22Rv1 (cell line): ENCODE measurements around the gene PDZD4.

ENCODE experiments used
- H3K27ac ChIP-seq: fragments of 450-650 bp; 2 replicates; pipeline ENCODE4 v1.5.1; 2017
- ZFX ChIP-seq: fragments of 450-650 bp; IDR thresholded peaks from 2 replicates; pipeline ENCODE4 v1.6.1; 2017; ENCODE audit warnings: antibody characterized with exemption, borderline replicate concordance
- TF ChIP-seq, protein P1 (sequence below): fragments of 450-650 bp; IDR thresholded peaks from 2 replicates; pipeline ENCODE4 v1.5.1; 2017; ENCODE audit warnings: mild to moderate bottlenecking

The PDZD4 gene

DNA sequence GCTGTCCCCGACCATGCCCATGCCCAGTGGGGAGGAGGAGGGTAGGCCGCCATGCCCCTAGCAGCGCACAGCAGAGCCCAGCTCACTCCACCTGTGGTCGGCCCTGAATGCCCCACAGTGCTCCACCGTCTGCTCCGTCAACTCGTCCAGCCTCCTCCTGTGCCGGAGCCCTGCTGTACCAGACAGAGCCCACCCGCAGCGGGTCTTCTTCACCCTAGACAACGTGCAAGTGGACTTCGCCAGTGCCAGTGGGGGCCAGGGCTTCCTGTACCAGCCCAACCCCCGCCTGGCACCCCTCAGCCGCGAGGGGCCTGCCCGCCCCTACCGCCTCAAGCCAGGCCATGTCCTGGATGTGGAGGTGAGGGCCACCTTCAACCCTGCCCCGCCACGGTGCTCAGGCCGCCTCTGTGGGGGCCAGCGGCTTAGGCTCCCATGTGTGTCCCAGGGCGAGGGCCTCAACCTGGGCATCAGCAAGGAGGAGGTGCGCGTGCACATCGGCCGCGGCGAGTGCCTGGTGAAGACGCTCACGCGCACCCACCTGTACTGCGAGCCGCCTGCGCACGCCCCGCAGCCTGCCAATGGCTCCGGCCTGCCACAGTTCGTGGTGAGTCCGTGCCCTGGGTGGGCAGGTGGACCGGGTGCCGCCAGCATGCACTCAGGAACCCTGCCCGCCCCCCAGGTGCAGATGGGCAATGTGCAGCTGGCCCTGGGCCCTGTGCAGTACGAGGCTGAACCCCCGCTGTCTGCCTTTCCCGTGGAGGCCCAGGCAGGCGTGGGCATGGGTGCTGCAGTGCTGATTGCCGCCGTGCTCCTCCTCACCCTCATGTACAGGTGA is 56.4 kb downstream of the PDZD4 start:
- TF ChIP-seq ZFX: no peak
- TF ChIP-seq, protein P1, sequence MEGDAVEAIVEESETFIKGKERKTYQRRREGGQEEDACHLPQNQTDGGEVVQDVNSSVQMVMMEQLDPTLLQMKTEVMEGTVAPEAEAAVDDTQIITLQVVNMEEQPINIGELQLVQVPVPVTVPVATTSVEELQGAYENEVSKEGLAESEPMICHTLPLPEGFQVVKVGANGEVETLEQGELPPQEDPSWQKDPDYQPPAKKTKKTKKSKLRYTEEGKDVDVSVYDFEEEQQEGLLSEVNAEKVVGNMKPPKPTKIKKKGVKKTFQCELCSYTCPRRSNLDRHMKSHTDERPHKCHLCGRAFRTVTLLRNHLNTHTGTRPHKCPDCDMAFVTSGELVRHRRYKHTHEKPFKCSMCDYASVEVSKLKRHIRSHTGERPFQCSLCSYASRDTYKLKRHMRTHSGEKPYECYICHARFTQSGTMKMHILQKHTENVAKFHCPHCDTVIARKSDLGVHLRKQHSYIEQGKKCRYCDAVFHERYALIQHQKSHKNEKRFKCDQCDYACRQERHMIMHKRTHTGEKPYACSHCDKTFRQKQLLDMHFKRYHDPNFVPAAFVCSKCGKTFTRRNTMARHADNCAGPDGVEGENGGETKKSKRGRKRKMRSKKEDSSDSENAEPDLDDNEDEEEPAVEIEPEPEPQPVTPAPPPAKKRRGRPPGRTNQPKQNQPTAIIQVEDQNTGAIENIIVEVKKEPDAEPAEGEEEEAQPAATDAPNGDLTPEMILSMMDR: no peak
- H3K27ac ChIP-seq: no peak overlapping the region

DNA sequence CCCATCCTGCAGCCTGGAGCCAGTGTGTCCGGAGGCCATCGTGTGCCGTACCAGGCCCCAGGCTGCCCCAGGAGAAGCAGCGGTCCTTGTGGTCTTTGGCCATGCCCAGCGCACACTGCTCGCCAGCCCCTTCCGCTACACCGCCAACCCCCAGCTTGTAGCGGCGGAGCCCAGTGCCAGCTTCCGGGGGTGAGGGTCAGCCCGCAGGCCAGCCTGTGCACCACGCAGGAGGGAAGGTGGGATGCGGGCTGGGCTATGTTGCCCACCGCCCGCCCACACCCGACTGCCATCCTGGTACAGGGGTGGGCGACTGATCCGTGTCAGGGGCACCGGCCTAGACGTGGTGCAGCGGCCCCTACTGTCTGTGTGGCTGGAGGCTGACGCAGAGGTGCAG is 57.1 kb downstream of the PDZD4 start:
- no peak overlapping the region for H3K27ac ChIP-seq
- TF ChIP-seq, protein P1: no peak
- no peak for TF ChIP-seq ZFX

DNA sequence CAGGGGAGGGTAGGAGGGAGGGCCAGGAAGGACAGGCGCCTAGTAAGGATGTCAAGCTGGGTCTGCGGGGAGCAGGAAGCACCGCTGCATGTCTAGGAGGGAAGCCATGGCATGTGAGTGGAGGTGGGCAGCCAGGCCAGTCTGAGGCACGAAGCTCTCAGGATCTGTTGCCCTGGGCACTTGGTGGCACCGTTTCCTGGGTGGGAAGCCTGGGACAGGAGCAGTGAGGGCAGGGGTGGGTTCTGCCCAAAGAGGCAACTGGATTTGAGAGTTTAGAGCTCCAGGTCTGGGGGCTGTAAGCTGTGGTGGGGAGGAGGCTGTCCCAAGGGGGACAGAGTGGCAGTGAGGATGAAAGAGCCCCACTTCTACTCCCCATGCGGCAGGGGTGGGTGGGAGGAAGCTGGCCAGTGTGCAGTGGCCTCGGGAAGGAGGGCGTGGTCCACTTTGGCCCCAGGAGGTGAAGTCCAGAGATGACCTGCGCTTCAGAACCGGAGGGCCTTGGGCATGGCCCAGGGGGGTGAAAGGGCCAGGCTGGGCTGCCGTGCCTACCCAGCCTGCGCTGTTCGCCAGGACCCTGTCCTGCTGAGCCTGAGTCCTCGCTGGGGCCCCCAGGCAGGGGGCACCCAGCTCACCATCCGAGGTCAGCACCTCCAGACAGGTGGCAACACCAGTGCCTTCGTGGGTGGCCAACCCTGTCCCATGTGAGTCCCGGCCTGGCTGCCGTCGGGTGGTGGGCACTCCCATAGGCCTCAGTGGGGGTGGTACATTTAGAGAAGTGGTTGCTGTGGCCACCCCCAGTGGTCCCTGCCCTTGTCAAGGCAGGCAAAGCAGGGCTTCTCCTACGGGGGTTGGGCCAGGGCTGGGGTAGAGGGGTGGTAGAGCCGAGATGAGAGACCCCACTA is 57.8 kb downstream of the PDZD4 start:
- TF ChIP-seq, protein P1: no peak
- TF ChIP-seq ZFX: no peak
- H3K27ac ChIP-seq: no peak overlapping the region

DNA sequence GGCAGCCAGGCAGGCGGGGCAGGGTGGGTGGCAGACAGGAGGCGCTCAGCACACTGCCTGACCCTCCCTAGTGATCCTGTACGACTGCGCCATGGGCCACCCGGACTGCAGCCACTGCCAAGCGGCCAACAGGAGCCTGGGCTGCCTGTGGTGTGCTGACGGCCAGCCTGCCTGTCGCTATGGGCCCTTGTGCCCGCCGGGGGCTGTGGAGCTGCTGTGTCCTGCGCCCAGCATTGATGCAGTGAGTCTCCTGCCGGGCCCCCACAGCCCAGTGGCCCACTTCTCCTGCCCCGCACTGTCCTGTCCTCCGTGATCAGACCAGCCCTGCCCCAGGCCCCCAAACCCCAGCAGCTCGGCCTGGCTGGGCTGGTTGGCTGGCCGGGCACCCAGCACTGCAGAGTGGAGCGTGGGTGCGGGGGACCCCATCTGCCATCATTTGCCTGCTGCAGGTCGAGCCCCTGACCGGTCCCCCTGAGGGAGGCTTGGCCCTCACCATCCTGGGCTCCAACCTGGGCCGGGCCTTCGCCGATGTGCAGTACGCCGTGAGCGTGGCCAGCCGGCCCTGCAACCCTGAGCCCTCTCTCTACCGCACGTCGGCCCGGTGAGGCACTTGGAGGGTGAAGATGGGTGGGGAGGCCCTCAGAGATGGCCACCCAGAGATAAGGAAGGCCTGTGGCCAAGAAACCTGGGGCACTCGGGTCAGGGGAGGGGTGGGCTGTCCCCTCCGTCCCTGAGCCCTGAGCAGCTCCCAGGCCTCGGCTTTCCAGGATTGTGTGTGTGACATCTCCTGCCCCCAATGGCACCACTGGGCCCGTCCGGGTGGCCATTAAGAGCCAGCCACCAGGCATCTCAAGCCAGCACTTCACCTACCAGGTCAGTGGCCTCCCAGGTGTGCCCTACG is 58.7 kb downstream of the PDZD4 start:
- no peak overlapping the region for H3K27ac ChIP-seq
- TF ChIP-seq ZFX: no peak
- TF ChIP-seq, protein P1: no peak

DNA sequence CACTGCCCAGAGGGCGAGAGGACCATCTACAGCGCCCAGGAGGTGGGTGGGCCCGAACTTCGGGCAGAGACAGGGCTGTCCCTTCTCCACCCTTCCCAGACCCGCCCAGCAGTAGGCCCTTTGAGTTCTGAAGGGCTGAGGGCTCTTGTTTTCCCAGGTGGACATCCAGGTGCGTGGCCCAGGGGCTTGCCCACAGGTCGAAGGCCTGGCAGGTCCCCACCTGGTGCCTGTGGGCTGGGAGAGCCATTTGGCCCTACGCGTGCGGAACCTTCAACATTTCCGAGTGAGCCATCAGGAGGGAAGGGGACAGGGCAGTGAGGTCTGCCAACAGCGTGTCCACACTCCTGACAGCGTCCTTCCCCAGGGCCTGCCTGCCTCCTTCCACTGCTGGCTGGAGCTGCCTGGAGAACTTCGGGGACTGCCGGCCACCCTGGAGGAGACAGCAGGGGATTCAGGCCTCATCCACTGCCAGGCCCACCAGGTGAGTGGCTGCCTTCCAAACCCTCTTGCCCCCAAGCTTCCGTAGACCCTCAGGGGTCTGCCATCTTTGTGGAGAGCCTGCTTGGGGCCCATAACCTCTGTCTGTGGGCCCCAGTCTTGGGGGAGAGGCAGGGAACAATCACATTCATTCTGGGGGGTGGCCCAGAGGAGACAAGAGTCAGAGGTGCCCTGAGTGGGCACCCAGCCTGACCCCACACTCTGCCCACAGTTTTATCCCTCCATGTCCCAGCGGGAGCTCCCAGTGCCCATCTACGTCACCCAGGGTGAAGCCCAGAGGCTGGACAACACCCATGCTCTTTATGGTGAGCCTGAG is 59.5 kb downstream of the PDZD4 start:
- H3K27ac ChIP-seq: no peak overlapping the region
- TF ChIP-seq ZFX: no peak
- TF ChIP-seq, protein P1: no peak
